Endothelial cell of umbilical vein (primary cell): ENCODE data around the gene ALDH1L1. TPM values are rescaled to one million over a fixed set of nuclear protein-coding genes. Genes with fewer than 3 reads are reported as not detected.

ENCODE experiments used
- BruUV-seq: library from RNA; stranded (reverse); fragments of 400-500 nt; replicated peaks from 2 replicates; lab custom pipeline; 2021; lab: Mats Ljungman, UMichigan
- CTCF ChIA-PET: fragments of 300-600, 350-600 bp; sonication (Branson Sonifier 250); formaldehyde crosslinking; loops from one replicate; lab custom pipeline; 2021; ENCODE audit warnings: antibody characterized with exemption, inconsistent platforms; lab: Charles Lee
- POLR2A ChIA-PET: fragments of 300-600, 350-600 bp; sonication (Branson Sonifier 250); formaldehyde crosslinking; loops from one replicate; lab custom pipeline; 2021; ENCODE audit warnings: antibody characterized with exemption, inconsistent platforms; lab: Charles Lee
- DNase-seq: peaks from one replicate; pipeline ENCODE4 v3.0.0-alpha.2; 2011; ENCODE audit warnings: low read depth, low spot score
- FAIRE-seq: peaks from 2 replicates; lab custom pipeline; 2011; peaks lifted over from hg19 to GRCh38; lab: Jason Lieb, UNC
- H2AFZ ChIP-seq: 2 replicates; pipeline ENCODE4 v1.6.0; 2012; ENCODE audit warnings: low read depth, low read length, control low read depth, inconsistent platforms
- H3K27ac ChIP-seq: 2 replicates; pipeline ENCODE4 v1.5.1; 2011; ENCODE audit warnings: low read depth, mild to moderate bottlenecking, control low read depth, low read length, moderate library complexity; ENCODE audit not compliant: insufficient read depth
- H3K27me3 ChIP-seq, 2 experiments: 2 replicates each; pipeline versions ENCODE4 v1.6.0 to v1.6.1; 2011; ENCODE audit warnings: low read length in 2 of 2, mixed read lengths in 1 of 2; ENCODE audit not compliant: control insufficient read depth in 2 of 2, insufficient read depth in 2 of 2
- H3K36me3 ChIP-seq, 2 experiments: 2 replicates in 1 of 2; 3 replicates in 1 of 2; pipeline ENCODE4 v1.5.1; 2011; ENCODE audit warnings: low read length in 2 of 2, mild to moderate bottlenecking in 1 of 2, moderate library complexity in 1 of 2; ENCODE audit not compliant: control insufficient read depth in 2 of 2, insufficient read depth in 2 of 2; ENCODE audit errors: extremely low read depth in 1 of 2
- H3K4me1 ChIP-seq: 3 replicates; pipeline ENCODE4 v1.5.1; 2011; ENCODE audit warnings: mild to moderate bottlenecking, low read length; ENCODE audit not compliant: control insufficient read depth, insufficient read depth; ENCODE audit errors: extremely low read depth
- H3K4me2 ChIP-seq: 2 replicates; pipeline ENCODE4 v1.6.1; 2011; ENCODE audit warnings: low read length, control low read depth, mixed read lengths; ENCODE audit not compliant: insufficient read depth
- H3K4me3 ChIP-seq, 3 experiments: fragments of 200-600 bp in 1 of 3; sonication (generic), shearing (Covaris generic) in 1 of 3; replicated peaks in 1 of 3; 2 replicates each; pipeline ENCODE4 v1.5.1; 2011 to 2016; ENCODE audit warnings: control low read depth in 3 of 3, low read length in 3 of 3, mild to moderate bottlenecking in 2 of 3, inconsistent platforms in 1 of 3, low read depth in 1 of 3, moderate library complexity in 1 of 3; ENCODE audit not compliant: insufficient read depth in 1 of 3
- H3K79me2 ChIP-seq: 2 replicates; pipeline ENCODE4 v1.6.0; 2012; ENCODE audit warnings: low read length, inconsistent platforms; ENCODE audit not compliant: control insufficient read depth, insufficient read depth
- H3K9ac ChIP-seq: replicated peaks from 2 replicates; pipeline ENCODE3; 2011; ENCODE audit warnings: low read length, control low read depth; ENCODE audit not compliant: insufficient read depth; ENCODE audit errors: extremely low read depth
- H3K9me1 ChIP-seq: replicated peaks from 3 replicates; pipeline ENCODE4 v1.6.0; 2011; ENCODE audit warnings: mild to moderate bottlenecking, low read length; ENCODE audit not compliant: control insufficient read depth, insufficient read depth; ENCODE audit errors: extremely low read depth
- H3K9me3 ChIP-seq: replicated peaks from 2 replicates; pipeline ENCODE4 v1.5.1; 2012; ENCODE audit warnings: low read length, inconsistent platforms; ENCODE audit not compliant: control insufficient read depth, insufficient read depth
- H4K20me1 ChIP-seq: replicated peaks from 2 replicates; pipeline ENCODE3; 2011; ENCODE audit warnings: mild to moderate bottlenecking, low read length; ENCODE audit not compliant: control insufficient read depth, insufficient read depth; ENCODE audit errors: extremely low read depth
- EZH2 ChIP-seq: IDR thresholded peaks from 2 replicates; pipeline ENCODE4 v1.6.1; 2012; ENCODE audit warnings: borderline replicate concordance, low read depth, mild to moderate bottlenecking, moderate library complexity, low read length, inconsistent platforms; ENCODE audit not compliant: severe bottlenecking
- GATA2 ChIP-seq: IDR thresholded peaks from 2 replicates; pipeline ENCODE4 v1.7.0; 2011; ENCODE audit warnings: low read depth, mild to moderate bottlenecking, moderate library complexity, mixed read lengths, low read length; ENCODE audit not compliant: insufficient read length, insufficient read depth
- MYC ChIP-seq: IDR thresholded peaks from one replicate; pipeline ENCODE4 v1.6.1; 2011; ENCODE audit warnings: mild to moderate bottlenecking, low read depth, low read length
- POLR2A ChIP-seq: IDR thresholded peaks from 2 replicates; pipeline ENCODE4 v1.6.1; 2012; ENCODE audit warnings: low read depth, mild to moderate bottlenecking, control low read depth, low read length
- POLR2AphosphoS5 ChIP-seq: IDR thresholded peaks from 2 replicates; pipeline ENCODE4 v1.6.1; 2012; ENCODE audit warnings: low read depth, mild to moderate bottlenecking, control low read depth, low read length, moderate library complexity; ENCODE audit not compliant: insufficient read depth
- dilution Hi-C: fragments of 300-500 bp; cut with MboI; formaldehyde crosslinking; loops from one replicate; pipeline ENCODE4 v1.15.0; 2019; ENCODE audit warnings: low sequenced_read_pairs; ENCODE audit not compliant: extremely low pct_ligation_motif_present
- intact Hi-C: fragments of 100-400 bp; cut with micrococcal nuclease; formaldehyde crosslinking; loops from one replicate; pipeline ENCODE4 v1.10.0; 2022
- polyA plus RNA-seq, 4 experiments: library from polyadenylated mRNA; depleted of rRNA in 3 of 4; stranded (reverse) in 3 of 4; unstranded in 1 of 4; fragments of >200 nt; gene quantifications; 2 replicates each; pipeline versions ENCODE4 v1.2.1 to v1.2.3, GENCODE V29; 2011 to 2012; ENCODE audit warnings: missing spikeins in 1 of 4
- total RNA-seq: library from RNA; stranded (reverse); gene quantifications from 2 replicates; pipeline ENCODE4 v1.2.3, GENCODE V29; 2021
- TF ChIP-seq, protein P1 (sequence below), 2 donors: IDR thresholded peaks; 1 replicate in 1 of 2; 2 replicates in 1 of 2; pipeline ENCODE4 v1.5.1; 2011; ENCODE audit warnings: low read length in 2 of 2, mild to moderate bottlenecking in 2 of 2, moderate library complexity in 2 of 2, control low read depth in 1 of 2, inconsistent platforms in 1 of 2, low read depth in 1 of 2; ENCODE audit not compliant: insufficient read depth in 1 of 2; ENCODE audit errors: extremely low read depth in 1 of 2

Gene ALDH1L1
- total and polyA plus RNA-seq, 2 donors (not counting 3 experiments of a cell fraction or from before 2014, with no cell fraction given) = not detected

DNA sequence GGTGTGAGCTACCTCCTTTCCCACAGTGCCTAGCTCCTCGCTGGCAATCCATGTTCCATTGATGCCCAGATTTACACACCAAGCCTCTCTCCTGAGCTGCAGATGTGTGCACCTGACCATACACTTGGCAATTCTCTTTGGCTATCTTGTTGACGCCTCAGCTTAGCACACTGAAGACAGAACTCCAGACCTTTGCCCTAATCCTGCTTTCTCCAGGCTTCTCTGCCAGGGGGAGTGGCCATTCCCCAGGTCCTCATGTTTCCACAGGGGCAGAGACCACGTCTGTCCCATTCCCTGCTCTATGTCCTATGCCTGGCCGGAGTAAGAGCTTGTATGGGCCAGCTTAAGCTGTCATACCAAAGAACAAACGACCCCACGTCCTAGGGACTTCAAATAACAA lies 30.2 kb upstream of the ALDH1L1 start:
- Histone ChIP-seq H3K27me3 (peaks cover 21 to 23% of the 10 kb centered on the region in 2 experiments), H3K79me2 (no peaks in the 10 kb centered on the region), H3K4me2 (no peak overlapping the region), H3K36me3 (no peaks in the 10 kb centered on the region), H3K9ac (no peak overlapping the region), H3K9me3 (no peaks in the 10 kb centered on the region), H3K9me1 (no peaks in the 10 kb centered on the region), H3K27ac (no peak overlapping the region), H2AFZ (no peak overlapping the region), H3K4me1 (peaks cover 11% of the 10 kb centered on the region), H3K4me3 (no peak overlapping the region), H4K20me1 (no peaks in the 10 kb centered on the region)
- intact Hi-C loops (loop anchor here (5.0 kb wide), 1 partner anchor 78 kb away; no protein-coding TSS in a partner anchor), dilution Hi-C loops (no loop called here)
- BruUV-seq = no TSS peak
- DNase-seq (no peak), FAIRE-seq (no peak)
- TF ChIP-seq EZH2 (no peak), POLR2A (no peak), GATA2 (no peak), POLR2AphosphoS5 (no peak), MYC (no peak)
- TF ChIP-seq, protein P1, sequence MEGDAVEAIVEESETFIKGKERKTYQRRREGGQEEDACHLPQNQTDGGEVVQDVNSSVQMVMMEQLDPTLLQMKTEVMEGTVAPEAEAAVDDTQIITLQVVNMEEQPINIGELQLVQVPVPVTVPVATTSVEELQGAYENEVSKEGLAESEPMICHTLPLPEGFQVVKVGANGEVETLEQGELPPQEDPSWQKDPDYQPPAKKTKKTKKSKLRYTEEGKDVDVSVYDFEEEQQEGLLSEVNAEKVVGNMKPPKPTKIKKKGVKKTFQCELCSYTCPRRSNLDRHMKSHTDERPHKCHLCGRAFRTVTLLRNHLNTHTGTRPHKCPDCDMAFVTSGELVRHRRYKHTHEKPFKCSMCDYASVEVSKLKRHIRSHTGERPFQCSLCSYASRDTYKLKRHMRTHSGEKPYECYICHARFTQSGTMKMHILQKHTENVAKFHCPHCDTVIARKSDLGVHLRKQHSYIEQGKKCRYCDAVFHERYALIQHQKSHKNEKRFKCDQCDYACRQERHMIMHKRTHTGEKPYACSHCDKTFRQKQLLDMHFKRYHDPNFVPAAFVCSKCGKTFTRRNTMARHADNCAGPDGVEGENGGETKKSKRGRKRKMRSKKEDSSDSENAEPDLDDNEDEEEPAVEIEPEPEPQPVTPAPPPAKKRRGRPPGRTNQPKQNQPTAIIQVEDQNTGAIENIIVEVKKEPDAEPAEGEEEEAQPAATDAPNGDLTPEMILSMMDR (IDR thresholded peaks at IDR 0.05; ENCODE audit: extremely low read depth in 1 of 2, insufficient read depth in 1 of 2, low read depth in 1 of 2, low read length in 2 of 2) = no peak
- POLR2A ChIA-PET = no interaction called here
- CTCF ChIA-PET = interaction anchor here (1.0 to 6.8 kb wide), 2 partner anchors 13 to 178 kb away, joined by 3 to 55 read pairs; no protein-coding TSS in a partner anchor
